GM10266 (cell line): ENCODE results near the gene STMP1.

Source experiments
- DNase-seq: peaks from one replicate; pipeline ENCODE4 v3.0.0; 2012; ENCODE audit errors: extremely low spot score
- TF ChIP-seq, protein P1 (sequence below): IDR thresholded peaks from 2 replicates; pipeline ENCODE4 v1.5.1; 2012; ENCODE audit warnings: mild to moderate bottlenecking, low read depth; ENCODE audit not compliant: control insufficient read depth, insufficient read depth; ENCODE audit errors: missing control alignments

STMP1 gene

DNA sequence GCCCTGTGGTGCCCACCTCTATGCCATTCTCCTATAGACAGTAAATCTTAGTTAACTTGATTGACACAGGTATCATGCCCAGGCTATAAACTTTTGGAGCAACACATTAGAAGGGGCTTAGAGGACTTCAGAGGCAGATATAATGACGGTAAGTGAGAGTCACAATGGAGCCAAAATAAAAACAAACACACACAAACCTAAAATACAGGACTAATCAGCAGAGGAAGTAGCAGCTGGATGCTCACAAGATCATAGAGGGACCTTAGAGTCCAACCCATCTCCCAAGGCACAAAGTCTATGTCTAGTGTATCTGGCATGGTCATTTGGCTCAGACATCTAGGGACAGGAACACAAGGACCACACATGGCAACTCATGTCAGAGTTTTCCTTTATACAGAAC, 53.4 kb downstream of the STMP1 start:
- TF ChIP-seq, protein P1, sequence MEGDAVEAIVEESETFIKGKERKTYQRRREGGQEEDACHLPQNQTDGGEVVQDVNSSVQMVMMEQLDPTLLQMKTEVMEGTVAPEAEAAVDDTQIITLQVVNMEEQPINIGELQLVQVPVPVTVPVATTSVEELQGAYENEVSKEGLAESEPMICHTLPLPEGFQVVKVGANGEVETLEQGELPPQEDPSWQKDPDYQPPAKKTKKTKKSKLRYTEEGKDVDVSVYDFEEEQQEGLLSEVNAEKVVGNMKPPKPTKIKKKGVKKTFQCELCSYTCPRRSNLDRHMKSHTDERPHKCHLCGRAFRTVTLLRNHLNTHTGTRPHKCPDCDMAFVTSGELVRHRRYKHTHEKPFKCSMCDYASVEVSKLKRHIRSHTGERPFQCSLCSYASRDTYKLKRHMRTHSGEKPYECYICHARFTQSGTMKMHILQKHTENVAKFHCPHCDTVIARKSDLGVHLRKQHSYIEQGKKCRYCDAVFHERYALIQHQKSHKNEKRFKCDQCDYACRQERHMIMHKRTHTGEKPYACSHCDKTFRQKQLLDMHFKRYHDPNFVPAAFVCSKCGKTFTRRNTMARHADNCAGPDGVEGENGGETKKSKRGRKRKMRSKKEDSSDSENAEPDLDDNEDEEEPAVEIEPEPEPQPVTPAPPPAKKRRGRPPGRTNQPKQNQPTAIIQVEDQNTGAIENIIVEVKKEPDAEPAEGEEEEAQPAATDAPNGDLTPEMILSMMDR: no peak
- no peak for DNase-seq

DNA sequence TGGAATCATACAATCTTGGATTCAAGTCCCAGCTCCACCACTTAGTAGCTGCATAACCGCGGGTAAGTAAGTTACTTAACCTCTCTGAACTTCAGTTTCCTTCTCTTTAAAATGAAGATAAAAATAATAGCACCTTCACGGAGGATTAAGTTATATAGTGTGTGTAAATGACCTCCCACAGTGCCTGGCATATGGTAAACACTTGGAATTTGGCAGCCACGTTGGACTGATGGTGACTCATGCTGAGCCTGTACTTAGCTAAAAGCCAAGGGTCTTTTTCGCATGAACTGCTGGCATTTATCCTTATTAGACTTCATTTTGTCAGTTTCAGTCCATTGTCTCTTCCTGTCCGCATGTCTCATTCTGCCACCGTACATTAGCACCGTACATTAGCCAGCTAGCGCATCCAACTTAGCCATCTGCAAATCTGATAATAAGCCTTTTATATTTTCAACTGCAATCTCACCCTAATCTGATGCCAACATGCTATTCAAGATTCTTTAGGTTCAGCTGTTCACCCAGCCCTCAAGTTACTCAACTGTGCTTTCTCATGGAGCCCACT, 54.4 kb downstream of the STMP1 start:
- DNase-seq: no peak
- TF ChIP-seq, protein P1: no peak

DNA sequence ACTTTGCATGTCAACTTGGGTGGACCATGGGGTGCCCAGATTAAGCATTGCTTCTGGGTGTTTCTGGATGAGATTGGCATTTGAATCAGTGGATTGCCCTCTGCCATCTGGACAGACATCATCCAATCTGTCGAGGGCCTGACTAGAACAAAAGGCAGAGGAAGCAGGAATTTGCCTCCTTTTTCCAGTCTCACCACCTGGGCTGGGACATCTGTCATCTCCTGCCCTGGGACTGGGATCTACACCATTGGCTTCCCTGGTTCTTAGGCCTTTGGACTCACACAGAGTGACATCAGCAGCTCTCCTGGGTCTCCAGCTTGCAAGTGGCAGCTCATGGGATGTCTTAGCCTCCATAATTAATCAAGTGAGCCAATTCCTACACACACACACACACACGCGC, 55.4 kb downstream of the STMP1 start:
- DNase-seq: no peak
- TF ChIP-seq, protein P1: no peak

DNA sequence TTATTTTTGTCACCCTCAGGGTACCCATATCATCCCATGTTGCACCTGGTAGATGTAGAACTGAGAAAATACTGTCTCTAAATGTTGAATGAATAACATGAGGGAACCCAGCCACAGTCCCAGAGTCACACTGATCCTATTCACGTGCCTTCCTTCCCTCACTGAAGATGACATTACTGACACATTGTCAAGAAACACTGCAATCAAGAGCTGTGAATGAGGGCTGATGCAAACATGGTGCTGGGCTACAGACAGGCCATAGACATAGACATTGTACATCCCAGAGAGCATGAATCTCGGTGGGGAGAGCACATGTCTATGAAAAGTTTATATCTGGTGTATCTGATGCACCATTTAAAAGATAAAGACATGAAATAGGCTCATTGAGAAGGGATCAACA, 55.9 kb downstream of the STMP1 start:
- TF ChIP-seq, protein P1: no peak
- no peak for DNase-seq

DNA sequence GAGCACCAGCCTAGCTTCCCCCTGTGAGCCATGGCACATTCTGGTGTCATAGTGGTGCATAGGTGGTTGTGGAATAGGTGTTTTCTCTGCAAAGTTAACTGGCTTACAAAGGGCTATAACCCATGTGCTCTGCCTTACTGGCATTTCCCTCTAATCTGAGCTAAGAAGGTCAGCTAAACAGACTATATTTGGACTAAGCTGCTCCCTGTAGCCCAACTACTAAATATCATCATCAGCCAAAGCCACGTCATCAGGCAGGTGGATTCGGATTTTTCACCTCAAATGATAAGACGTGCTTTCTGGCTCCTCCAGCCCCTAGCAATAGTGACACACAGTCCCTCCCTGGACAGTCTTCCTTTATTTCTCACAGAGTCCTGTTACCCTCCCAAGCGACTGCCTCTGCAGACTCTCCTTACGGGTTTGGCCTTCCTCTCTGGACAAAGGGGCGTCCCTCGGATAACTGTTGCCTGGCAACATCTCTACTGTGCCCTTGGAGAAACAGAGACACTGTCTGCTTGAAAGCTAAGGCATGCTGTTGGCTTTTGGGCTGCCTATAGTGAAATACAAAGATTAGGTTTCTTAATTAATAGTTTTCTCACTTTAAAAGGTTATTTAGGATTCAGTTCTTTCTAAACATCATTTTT, 56.6 kb downstream of the STMP1 start:
- no peak for DNase-seq
- TF ChIP-seq, protein P1: no peak

DNA sequence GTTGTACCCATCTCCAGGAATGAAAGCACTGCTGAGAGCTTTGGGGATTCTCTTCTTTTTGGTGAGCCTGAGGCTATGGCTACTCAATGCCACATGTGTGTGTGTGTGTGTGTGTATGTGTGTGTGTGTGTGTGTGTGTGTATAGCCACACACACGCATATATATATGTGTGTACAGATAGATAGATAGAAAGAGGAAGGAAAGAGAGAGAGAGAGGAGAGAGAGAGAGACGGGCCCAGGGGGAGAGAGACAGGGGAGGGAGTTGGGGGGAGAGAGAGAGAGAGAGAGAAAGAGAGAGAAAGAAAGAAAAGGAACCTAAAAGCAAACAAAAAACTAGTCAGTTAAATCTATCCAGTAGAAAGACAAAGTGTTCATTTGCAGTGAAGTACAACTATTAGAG, 57.4 kb downstream of the STMP1 start:
- TF ChIP-seq, protein P1: no peak
- no peak for DNase-seq

DNA sequence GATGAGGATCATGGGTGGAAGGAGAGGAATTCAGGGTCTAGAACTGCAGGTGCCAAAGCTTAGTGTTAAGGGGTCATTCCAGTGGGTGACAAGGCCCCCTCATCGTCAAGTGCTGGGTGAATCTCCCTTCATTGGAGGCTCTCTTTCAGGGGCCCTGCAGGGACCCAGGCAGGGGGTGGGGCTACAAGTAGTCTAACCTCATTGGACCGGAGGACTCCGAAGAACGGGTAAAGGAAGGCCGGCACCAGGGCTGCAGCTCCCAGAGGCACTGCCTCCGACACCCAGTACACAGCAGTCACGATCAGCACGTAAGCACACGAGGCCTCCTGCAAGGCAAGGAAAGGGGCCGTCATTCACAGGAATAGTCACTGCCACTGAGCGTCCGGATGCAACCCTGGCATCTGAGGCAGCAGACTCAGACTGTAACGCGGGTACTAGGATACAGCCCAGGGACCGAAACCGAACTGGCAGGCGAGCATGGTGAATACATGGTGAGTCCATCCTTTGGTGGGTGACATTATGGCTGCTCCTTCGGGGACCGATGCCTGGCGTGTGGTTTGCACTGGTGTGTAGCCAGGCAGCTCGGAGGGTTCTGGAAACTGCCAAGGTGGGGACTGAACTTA, 59.0 kb downstream of the STMP1 start:
- no peak for DNase-seq
- TF ChIP-seq, protein P1: no peak
